HCT116 (cell line): ENCODE results near the gene ARPC4. TPM values are rescaled to one million over a fixed set of nuclear protein-coding genes. Genes with fewer than 3 reads are reported as not detected.

Experiments
- ATAC-seq: fragments of 200-7000 bp; cut with Tn5 transposase; 2 replicates; pipeline ENCODE4 v1.9.1; 2020; ENCODE audit warnings: mild to moderate bottlenecking, moderate library complexity
- BruUV-seq: library from RNA; stranded (reverse); fragments of 400-500 nt; replicated peaks from 2 replicates; lab custom pipeline; 2021; lab: Mats Ljungman, UMichigan
- CTCF ChIA-PET: fragments of 300-600 bp; sonication (Branson Sonifier 250); formaldehyde crosslinking; loops from one replicate; lab custom pipeline; 2021; ENCODE audit warnings: antibody characterized with exemption; lab: Charles Lee
- POLR2A ChIA-PET: fragments of 300-600, 350-600 bp; sonication (Branson Sonifier 250); formaldehyde crosslinking; loops from one replicate; lab custom pipeline; 2021; ENCODE audit warnings: antibody characterized with exemption; lab: Charles Lee
- RAD21 ChIA-PET, 2 experiments: fragments of 300-600 bp; sonication (Branson Sonifier 250); formaldehyde crosslinking; loops; one replicate each; lab custom pipeline; 2023; ENCODE audit warnings: low total read pairs in 2 of 2; ENCODE audit not compliant: uncharacterized antibody in 2 of 2, unreplicated experiment in 2 of 2, low non-redundant PET in 1 of 2; lab: Charles Lee
- DNase-seq: peaks from one replicate; pipeline ENCODE4 v3.0.0-alpha.2; 2010; ENCODE audit warnings: low read depth, low spot score
- H2AFZ ChIP-seq: fragments of 200-600 bp; shearing (Covaris generic), sonication (generic); 2 replicates; pipeline ENCODE4 v1.6.1; 2017; ENCODE audit warnings: low read depth, mixed run types, mixed read lengths, antibody characterized with exemption, low read length; ENCODE audit not compliant: poor library complexity, severe bottlenecking
- H3K27ac ChIP-seq: 2 replicates; pipeline ENCODE4 v1.5.1; 2012; ENCODE audit warnings: low read depth, low read length
- H3K27me3 ChIP-seq: fragments of 200-600 bp; sonication (generic); 2 replicates; pipeline ENCODE4 v1.6.1; 2016; ENCODE audit warnings: mixed run types, low read length, mixed read lengths; ENCODE audit not compliant: insufficient read depth
- H3K36me3 ChIP-seq, 2 experiments: fragments of 200-500 bp in 1 of 2; fragments of 200-600 bp in 1 of 2; sonication (Bioruptor generic) in 1 of 2; sonication (generic) in 1 of 2; 2 replicates each; pipeline versions ENCODE4 v1.5.1 to v1.6.1; 2014 to 2016; ENCODE audit warnings: low read length in 2 of 2, inconsistent platforms in 1 of 2, mixed read lengths in 1 of 2, mixed run types in 1 of 2; ENCODE audit not compliant: insufficient read depth in 2 of 2, control insufficient read depth in 1 of 2
- H3K4me1 ChIP-seq, 2 experiments: fragments of 200-600 bp in 1 of 2; sonication (generic) in 1 of 2; 2 replicates each; pipeline versions ENCODE4 v1.5.1 to v1.6.1; 2012 to 2017; ENCODE audit warnings: low read length in 2 of 2, inconsistent platforms in 1 of 2, mild to moderate bottlenecking in 1 of 2, mixed read lengths in 1 of 2, mixed run types in 1 of 2, moderate library complexity in 1 of 2; ENCODE audit not compliant: insufficient read depth in 2 of 2, control insufficient read depth in 1 of 2
- H3K4me2 ChIP-seq: fragments of 200-600 bp; sonication (generic); 2 replicates; pipeline ENCODE4 v1.6.1; 2017; ENCODE audit warnings: mixed run types, low read length, mixed read lengths
- H3K4me3 ChIP-seq, 2 experiments: fragments of 200-600 bp in 1 of 2; sonication (generic) in 1 of 2; replicated peaks in 1 of 2; 2 replicates each; pipeline ENCODE4 v1.5.1; 2011 to 2016; ENCODE audit warnings: low read length in 2 of 2, control low read depth in 1 of 2, low read depth in 1 of 2, mild to moderate bottlenecking in 1 of 2, mixed read lengths in 1 of 2, mixed run types in 1 of 2
- H3K79me2 ChIP-seq: fragments of 200-600 bp; sonication (generic); 2 replicates; pipeline ENCODE4 v1.6.1; 2017; ENCODE audit warnings: mild to moderate bottlenecking, mixed run types, low read length, moderate library complexity, mixed read lengths; ENCODE audit not compliant: insufficient read depth
- H3K9ac ChIP-seq: fragments of 200-600 bp; sonication (generic); 2 replicates; pipeline ENCODE4 v1.6.1; 2016; ENCODE audit warnings: low read length, mixed read lengths
- H3K9me2 ChIP-seq: fragments of 200-600 bp; sonication (generic), shearing (Covaris generic); 2 replicates; pipeline ENCODE4 v1.6.1; 2017; ENCODE audit warnings: mixed run types, mild to moderate bottlenecking, moderate library complexity; ENCODE audit not compliant: insufficient read depth
- H3K9me3 ChIP-seq, 2 experiments: fragments of 200-500 bp in 1 of 2; fragments of 200-600 bp in 1 of 2; sonication (Bioruptor generic) in 1 of 2; sonication (generic) in 1 of 2; 2 replicates each; pipeline ENCODE4 v1.6.1; 2014 to 2017; ENCODE audit warnings: low read length in 2 of 2, mixed read lengths in 2 of 2, inconsistent platforms in 1 of 2, low read depth in 1 of 2, mild to moderate bottlenecking in 1 of 2, mixed run types in 1 of 2, moderate library complexity in 1 of 2; ENCODE audit not compliant: control insufficient read depth in 1 of 2, insufficient read depth in 1 of 2
- H4K20me1 ChIP-seq: fragments of 200-600 bp; sonication (generic), shearing (Covaris generic); 2 replicates; pipeline ENCODE4 v1.6.1; 2017; ENCODE audit warnings: mixed run types, mild to moderate bottlenecking, moderate library complexity; ENCODE audit not compliant: insufficient read depth
- CBX3 ChIP-seq: IDR thresholded peaks from 2 replicates; pipeline ENCODE4 v1.6.1; 2012; ENCODE audit warnings: low read depth
- CEBPB ChIP-seq: IDR thresholded peaks from 2 replicates; pipeline ENCODE4 v1.6.1; 2012; ENCODE audit warnings: low read depth
- EGR1 ChIP-seq: IDR thresholded peaks from 2 replicates; pipeline ENCODE4 v1.6.1; 2012; ENCODE audit warnings: low read depth
- ELF1 ChIP-seq: IDR thresholded peaks from 2 replicates; pipeline ENCODE4 v1.6.1; 2012; ENCODE audit warnings: low read depth, borderline replicate concordance
- EZH2phosphoT487 ChIP-seq: fragments of 200-600 bp; IDR thresholded peaks from 2 replicates; pipeline ENCODE4 v1.6.1; 2018; ENCODE audit warnings: antibody characterized with exemption, borderline replicate concordance
- POLR2A ChIP-seq: IDR thresholded peaks from 2 replicates; pipeline ENCODE4 v1.7.0; 2011; ENCODE audit warnings: borderline replicate concordance; ENCODE audit not compliant: insufficient read depth, insufficient read length; ENCODE audit errors: extremely low read depth
- POLR2AphosphoS5 ChIP-seq: IDR thresholded peaks from 2 replicates; pipeline ENCODE4 v1.6.1; 2011; ENCODE audit warnings: mild to moderate bottlenecking, low read depth, low read length, moderate library complexity
- REST ChIP-seq: IDR thresholded peaks from 2 replicates; pipeline ENCODE4 v1.6.1; 2012; ENCODE audit warnings: low read depth
- SIN3A ChIP-seq: IDR thresholded peaks from 2 replicates; pipeline ENCODE4 v1.6.1; 2012; ENCODE audit warnings: low read depth
- TCF7L2 ChIP-seq: IDR thresholded peaks from 2 replicates; pipeline ENCODE4 v1.7.0; 2011; ENCODE audit warnings: borderline replicate concordance, inconsistent platforms; ENCODE audit not compliant: insufficient read depth, insufficient read length; ENCODE audit errors: extremely low read depth
- intact Hi-C: fragments of 100-400 bp; cut with micrococcal nuclease; formaldehyde crosslinking; loops from 2 replicates; pipeline ENCODE4 v1.10.0; 2022
- total RNA-seq: library from RNA; stranded (reverse); gene quantifications from one replicate; pipeline ENCODE4 v1.2.1, GENCODE V29; 2021; ENCODE audit not compliant: unreplicated experiment
- TF ChIP-seq, protein P1 (sequence below), 3 experiments: fragments of 200-600 bp in 1 of 3; sonication (generic) in 1 of 3; IDR thresholded peaks in 2 of 3; conservative IDR thresholded peaks in 1 of 3; 2 replicates each; pipeline ENCODE4 v1.5.1; 2012 to 2017; ENCODE audit warnings: low read depth in 2 of 3, low read length in 2 of 3, antibody characterized with exemption in 1 of 3, borderline replicate concordance in 1 of 3, control low read depth in 1 of 3, mild to moderate bottlenecking in 1 of 3, mixed read lengths in 1 of 3, mixed run types in 1 of 3, moderate library complexity in 1 of 3; ENCODE audit not compliant: insufficient read depth in 1 of 3
- TF ChIP-seq, protein P2 (sequence below): IDR thresholded peaks from 2 replicates; pipeline ENCODE4 v1.6.1; 2012

Gene ARPC4
- total RNA-seq, 1 experiment from 2014 or later, result 110 TPM

- Histone ChIP-seq H3K9me2 (no peaks in the 10 kb centered on the region), H3K9ac (no peak overlapping the region), H3K4me2 (no peak overlapping the region), H4K20me1 (no peaks in the 10 kb centered on the region), H3K27me3 (no peaks in the 10 kb centered on the region), H3K27ac (no peak overlapping the region), H3K79me2 (peaks cover 6% of the 10 kb centered on the region; the same call in 1 of the 2 replicates), H3K4me3 (no peak overlapping the region), H3K4me1 (peaks cover 7 to 25% of the 10 kb centered on the region in 2 experiments; a peak in 3 of 4 replicates), H2AFZ (no peak overlapping the region), H3K36me3 (peaks cover 45 to 47% of the 10 kb centered on the region in 2 experiments), H3K9me3 (no peaks in the 10 kb centered on the region)
- no peak for ATAC-seq
- BruUV-seq, result no TSS peak
- RAD21 ChIA-PET, result no interaction called here
- CTCF ChIA-PET, result no interaction called here
- no peak for TF ChIP-seq CEBPB
- TF ChIP-seq ELF1, result no peak
- TF ChIP-seq REST, result no peak
- no peak for TF ChIP-seq TCF7L2
- no peak for TF ChIP-seq POLR2A
- TF ChIP-seq, protein P1, sequence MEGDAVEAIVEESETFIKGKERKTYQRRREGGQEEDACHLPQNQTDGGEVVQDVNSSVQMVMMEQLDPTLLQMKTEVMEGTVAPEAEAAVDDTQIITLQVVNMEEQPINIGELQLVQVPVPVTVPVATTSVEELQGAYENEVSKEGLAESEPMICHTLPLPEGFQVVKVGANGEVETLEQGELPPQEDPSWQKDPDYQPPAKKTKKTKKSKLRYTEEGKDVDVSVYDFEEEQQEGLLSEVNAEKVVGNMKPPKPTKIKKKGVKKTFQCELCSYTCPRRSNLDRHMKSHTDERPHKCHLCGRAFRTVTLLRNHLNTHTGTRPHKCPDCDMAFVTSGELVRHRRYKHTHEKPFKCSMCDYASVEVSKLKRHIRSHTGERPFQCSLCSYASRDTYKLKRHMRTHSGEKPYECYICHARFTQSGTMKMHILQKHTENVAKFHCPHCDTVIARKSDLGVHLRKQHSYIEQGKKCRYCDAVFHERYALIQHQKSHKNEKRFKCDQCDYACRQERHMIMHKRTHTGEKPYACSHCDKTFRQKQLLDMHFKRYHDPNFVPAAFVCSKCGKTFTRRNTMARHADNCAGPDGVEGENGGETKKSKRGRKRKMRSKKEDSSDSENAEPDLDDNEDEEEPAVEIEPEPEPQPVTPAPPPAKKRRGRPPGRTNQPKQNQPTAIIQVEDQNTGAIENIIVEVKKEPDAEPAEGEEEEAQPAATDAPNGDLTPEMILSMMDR (IDR thresholded peaks at IDR 0.05 in 2 of 3, conservative IDR thresholded peaks at IDR 0.05 in 1 of 3; ENCODE audit: borderline replicate concordance in 1 of 3, insufficient read depth in 1 of 3, low read depth in 2 of 3, low read length in 2 of 3), result no peak
- no peak for TF ChIP-seq POLR2AphosphoS5
- TF ChIP-seq, protein P2, sequence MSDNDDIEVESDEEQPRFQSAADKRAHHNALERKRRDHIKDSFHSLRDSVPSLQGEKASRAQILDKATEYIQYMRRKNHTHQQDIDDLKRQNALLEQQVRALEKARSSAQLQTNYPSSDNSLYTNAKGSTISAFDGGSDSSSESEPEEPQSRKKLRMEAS, result no peak
- TF ChIP-seq EGR1, result no peak
- no peak for TF ChIP-seq CBX3
- no peak for TF ChIP-seq EZH2phosphoT487
- TF ChIP-seq SIN3A, result no peak
- intact Hi-C loops, result loop anchor here (10.0 kb wide), 1 partner anchor 300 kb away; no protein-coding TSS in a partner anchor
- no peak for DNase-seq
- POLR2A ChIA-PET, result no interaction called here
Measured at GRCh38 chr3:9804996-9805395, 12.1 kb downstream of the ARPC4 start.
